ENCODE results near the gene SLC31A1. TPM values are rescaled to one million over a fixed set of nuclear protein-coding genes. Genes with fewer than 3 reads are reported as not detected.

Gene SLC31A1
- total RNA-seq, 1 donor from 2014 or later = 28.5 TPM

DNA sequence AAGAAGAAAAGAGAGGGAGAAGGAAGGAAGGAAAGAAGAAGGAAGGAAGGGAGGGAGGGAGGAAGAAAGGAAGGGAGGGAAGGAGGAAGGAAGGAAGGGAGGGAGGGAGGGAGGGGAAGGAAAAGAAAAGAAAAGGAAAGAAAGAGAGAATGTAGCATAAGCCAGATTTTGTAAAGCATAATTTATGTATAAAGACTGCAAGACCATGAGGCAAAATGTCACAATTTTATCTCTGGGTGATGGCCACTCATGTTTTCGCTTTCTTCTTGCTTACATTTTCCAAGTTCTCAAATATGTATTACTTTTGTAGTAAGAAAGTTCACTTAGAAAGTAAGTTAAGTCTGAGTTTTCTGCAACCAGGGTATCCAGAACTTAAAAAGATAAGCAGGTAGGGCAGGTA, 85.2 kb downstream of the SLC31A1 start:
- no peaks in the 10 kb centered on the region for H3K9me3 Mint-ChIP-seq (ENCODE audit: low read depth)
- TF ChIP-seq, protein P1, sequence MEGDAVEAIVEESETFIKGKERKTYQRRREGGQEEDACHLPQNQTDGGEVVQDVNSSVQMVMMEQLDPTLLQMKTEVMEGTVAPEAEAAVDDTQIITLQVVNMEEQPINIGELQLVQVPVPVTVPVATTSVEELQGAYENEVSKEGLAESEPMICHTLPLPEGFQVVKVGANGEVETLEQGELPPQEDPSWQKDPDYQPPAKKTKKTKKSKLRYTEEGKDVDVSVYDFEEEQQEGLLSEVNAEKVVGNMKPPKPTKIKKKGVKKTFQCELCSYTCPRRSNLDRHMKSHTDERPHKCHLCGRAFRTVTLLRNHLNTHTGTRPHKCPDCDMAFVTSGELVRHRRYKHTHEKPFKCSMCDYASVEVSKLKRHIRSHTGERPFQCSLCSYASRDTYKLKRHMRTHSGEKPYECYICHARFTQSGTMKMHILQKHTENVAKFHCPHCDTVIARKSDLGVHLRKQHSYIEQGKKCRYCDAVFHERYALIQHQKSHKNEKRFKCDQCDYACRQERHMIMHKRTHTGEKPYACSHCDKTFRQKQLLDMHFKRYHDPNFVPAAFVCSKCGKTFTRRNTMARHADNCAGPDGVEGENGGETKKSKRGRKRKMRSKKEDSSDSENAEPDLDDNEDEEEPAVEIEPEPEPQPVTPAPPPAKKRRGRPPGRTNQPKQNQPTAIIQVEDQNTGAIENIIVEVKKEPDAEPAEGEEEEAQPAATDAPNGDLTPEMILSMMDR (IDR thresholded peaks at IDR 0.05; ENCODE audit: unreplicated experiment) = no peak
- no peak overlapping the region for H3K27ac Mint-ChIP-seq
- H3K4me3 Mint-ChIP-seq (ENCODE audit: low read depth) = no peak overlapping the region
- DNase-seq (ENCODE audit: low spot score, unreplicated experiment) = no peak
- peaks cover 3% of the 10 kb centered on the region for H3K27me3 Mint-ChIP-seq
- peaks cover 7% of the 10 kb centered on the region for H3K4me1 Mint-ChIP-seq (ENCODE audit: low read depth)
- H3K36me3 Mint-ChIP-seq (ENCODE audit: insufficient read depth) = no peaks in the 10 kb centered on the region

DNA sequence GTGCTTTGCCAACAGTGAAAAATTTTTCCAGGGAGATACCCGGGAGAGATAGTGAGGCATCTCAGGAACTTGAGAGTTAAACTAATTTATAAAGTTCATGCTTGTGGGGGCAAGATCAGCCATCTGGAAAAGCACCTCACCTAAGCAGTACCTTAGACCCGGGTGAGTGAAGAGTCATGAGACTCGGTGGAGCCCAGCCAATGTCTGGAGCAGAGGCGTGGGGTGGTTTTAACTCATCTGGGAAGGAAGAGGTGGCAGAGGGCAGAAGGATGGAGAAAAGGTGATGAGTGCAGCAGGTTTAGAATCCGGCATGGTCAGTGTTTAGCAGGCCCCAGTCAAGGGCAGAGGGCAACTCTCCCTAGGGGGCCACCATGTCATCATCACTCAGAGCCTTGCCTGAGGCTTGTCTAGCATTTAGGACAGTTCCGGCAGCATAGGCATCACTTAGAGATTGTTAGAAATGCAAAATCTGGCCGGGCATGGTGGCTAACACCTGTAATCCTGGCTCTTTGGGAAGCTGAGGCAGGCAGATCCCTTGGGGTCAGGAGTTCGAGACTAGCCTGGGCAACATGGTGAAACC, 86.1 kb downstream of the SLC31A1 start:
- H3K36me3 Mint-ChIP-seq (ENCODE audit: insufficient read depth) = no peaks in the 10 kb centered on the region
- H3K27me3 Mint-ChIP-seq = no peaks in the 10 kb centered on the region
- no peak overlapping the region for H3K27ac Mint-ChIP-seq
- H3K4me3 Mint-ChIP-seq (ENCODE audit: low read depth) = no peak overlapping the region
- H3K4me1 Mint-ChIP-seq (ENCODE audit: low read depth) = peaks cover 7% of the 10 kb centered on the region
- no peaks in the 10 kb centered on the region for H3K9me3 Mint-ChIP-seq (ENCODE audit: low read depth)
- TF ChIP-seq, protein P1 (IDR thresholded peaks at IDR 0.05; ENCODE audit: unreplicated experiment) = no peak
- DNase-seq (ENCODE audit: low spot score, unreplicated experiment) = no peak

DNA sequence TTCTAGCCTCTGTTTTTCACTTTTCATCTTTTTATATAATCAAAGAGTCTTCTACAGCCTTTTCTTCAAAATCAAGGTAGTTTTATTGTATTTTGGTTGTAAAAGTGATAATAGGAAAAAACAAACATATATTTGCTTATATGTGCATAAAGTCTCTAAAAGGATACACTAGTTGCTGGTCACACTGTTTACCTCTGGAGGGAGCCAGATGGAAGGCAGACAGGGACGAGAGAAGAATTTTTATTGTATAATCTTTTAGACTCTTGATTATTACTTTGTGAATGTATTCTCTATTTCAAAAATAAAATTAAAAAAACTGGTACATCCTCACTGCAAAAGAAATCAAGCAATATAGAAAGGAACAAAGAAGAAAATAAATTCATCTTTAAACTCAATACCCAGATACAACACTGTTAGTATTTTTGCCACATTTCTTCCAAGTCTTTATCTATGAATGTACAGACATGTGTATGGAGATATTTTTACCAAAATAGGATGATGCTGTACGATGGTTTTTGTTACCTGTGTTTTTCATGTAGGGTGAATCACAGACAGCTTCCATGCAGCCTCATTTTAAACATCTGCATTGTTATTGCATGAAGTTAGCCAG, 88.0 kb downstream of the SLC31A1 start:
- Mint-ChIP-seq H3K9me3 (ENCODE audit: low read depth) (no peaks in the 10 kb centered on the region), H3K4me3 (ENCODE audit: low read depth) (no peak overlapping the region), H3K4me1 (ENCODE audit: low read depth) (peaks cover 2% of the 10 kb centered on the region), H3K36me3 (ENCODE audit: insufficient read depth) (no peaks in the 10 kb centered on the region), H3K27me3 (no peaks in the 10 kb centered on the region), H3K27ac (no peak overlapping the region)
- DNase-seq (ENCODE audit: low spot score, unreplicated experiment) = no peak
- TF ChIP-seq, protein P1 (IDR thresholded peaks at IDR 0.05; ENCODE audit: unreplicated experiment) = peak; percentile 80

DNA sequence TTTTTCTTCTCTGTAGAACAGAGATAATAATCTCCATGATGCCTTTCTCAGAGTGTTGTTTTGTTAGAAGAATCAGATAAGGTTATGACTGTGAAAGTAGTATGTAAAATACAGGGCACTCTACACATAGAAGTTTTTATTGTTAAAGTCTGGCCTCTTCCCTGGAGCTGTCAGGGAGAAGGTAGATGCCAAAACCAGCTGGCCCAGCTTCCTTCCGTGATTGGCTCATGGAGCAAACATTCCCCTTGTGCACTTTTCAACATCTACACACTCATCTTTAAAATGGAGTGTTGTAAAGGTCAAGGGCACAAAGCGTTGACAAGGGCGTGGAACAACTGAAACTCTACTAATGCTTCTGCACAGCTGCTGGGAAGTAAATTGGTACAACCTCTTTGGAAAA, 89.2 kb downstream of the SLC31A1 start:
- TF ChIP-seq, protein P1 (IDR thresholded peaks at IDR 0.05; ENCODE audit: unreplicated experiment) = no peak
- Mint-ChIP-seq H3K27ac (no peak overlapping the region), H3K4me1 (ENCODE audit: low read depth) (peaks cover 2% of the 10 kb centered on the region), H3K36me3 (ENCODE audit: insufficient read depth) (no peaks in the 10 kb centered on the region), H3K9me3 (ENCODE audit: low read depth) (no peaks in the 10 kb centered on the region), H3K4me3 (ENCODE audit: low read depth) (no peak overlapping the region), H3K27me3 (no peaks in the 10 kb centered on the region)
- no peak for DNase-seq (ENCODE audit: low spot score, unreplicated experiment)

DNA sequence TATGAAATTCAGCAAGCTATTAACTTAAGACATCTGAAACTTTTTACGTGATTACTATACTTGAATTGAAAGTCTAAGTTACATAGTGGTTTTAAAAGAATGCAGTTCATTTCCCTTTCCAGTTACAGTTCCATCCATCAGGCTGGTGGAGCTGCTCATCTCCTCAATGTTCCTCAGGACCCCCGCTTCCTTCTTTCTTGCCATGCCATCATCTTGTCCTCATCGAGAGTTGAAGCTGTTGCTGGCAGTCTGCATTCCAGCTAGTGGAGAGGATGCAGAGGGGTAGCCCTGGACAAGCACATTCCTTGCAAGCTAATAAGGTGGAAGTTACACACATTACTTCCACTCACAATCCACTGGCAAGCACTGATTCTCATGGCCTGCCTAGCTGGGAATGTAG, 90.6 kb downstream of the SLC31A1 start:
- Mint-ChIP-seq H3K36me3 (ENCODE audit: insufficient read depth) (no peaks in the 10 kb centered on the region), H3K9me3 (ENCODE audit: low read depth) (no peaks in the 10 kb centered on the region), H3K27me3 (no peaks in the 10 kb centered on the region), H3K27ac (no peak overlapping the region), H3K4me3 (ENCODE audit: low read depth) (no peak overlapping the region), H3K4me1 (ENCODE audit: low read depth) (peaks cover 2% of the 10 kb centered on the region)
- no peak for DNase-seq (ENCODE audit: low spot score, unreplicated experiment)
- TF ChIP-seq, protein P1 (IDR thresholded peaks at IDR 0.05; ENCODE audit: unreplicated experiment) = no peak
